Activated naive CD4-positive, alpha-beta T cell (primary cell): ENCODE measurements around the gene LAMA2.

Experiments
- DNase-seq, 4 experiments: peaks; one replicate each; lab custom pipeline; 2025; lab: John Stamatoyannopoulos, UW

The LAMA2 gene

GRCh38 chr6:129368970-129369369 lies 486.0 kb downstream of the LAMA2 start:
- no peak for DNase-seq

GRCh38 chr6:129369737-129370136 lies 486.8 kb downstream of the LAMA2 start:
- DNase-seq: no peak

- peak in 1 of 4 experiments; percentile 7 for DNase-seq
Measured at GRCh38 chr6:129370268-129370916, 487.5 kb downstream of the LAMA2 start.

GRCh38 chr6:129381885-129382284 lies 498.9 kb downstream of the LAMA2 start:
- no peak for DNase-seq

DNA sequence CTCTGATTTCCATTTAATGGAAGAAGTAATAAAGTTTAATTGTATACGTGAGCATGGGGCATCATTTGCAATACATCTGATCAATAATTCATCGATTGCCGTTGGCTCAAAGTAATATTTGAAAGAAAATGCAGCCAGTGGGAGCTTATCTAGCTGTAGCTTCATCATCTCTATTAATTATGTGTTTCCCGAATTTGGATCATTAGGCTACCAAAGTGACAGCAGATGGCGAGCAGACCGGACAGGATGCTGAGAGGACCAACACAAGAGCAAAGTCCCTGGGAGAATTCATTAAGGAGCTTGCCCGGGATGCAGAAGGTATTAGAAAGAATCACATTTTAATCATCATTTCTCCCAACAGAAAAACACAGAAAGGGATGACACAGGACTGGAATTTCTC lies 500.0 kb downstream of the LAMA2 start:
- DNase-seq: no peak

GRCh38 chr6:129385117-129385516 lies 502.2 kb downstream of the LAMA2 start:
- DNase-seq: no peak

DNA sequence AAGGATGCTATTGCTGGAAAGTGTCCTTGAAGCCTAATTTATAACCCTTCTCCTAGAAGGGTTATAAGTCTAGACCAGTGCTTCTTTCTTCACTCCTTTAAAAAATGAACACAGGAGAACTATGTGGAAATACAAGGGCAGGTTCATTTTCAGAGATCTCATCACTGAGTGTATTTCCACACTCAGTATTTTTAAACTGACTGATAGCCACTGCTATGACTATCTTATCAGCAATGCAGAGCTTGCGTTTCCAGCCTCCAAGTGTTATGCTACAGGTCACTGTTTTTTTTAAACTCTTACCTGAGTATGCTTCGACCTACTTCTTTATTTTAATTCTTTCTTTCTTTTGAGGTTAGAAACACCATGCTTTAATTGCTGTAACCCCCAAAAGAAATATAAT lies 508.0 kb downstream of the LAMA2 start:
- no peak for DNase-seq

- no peak for DNase-seq
Measured at GRCh38 chr6:129393654-129394053, 510.7 kb downstream of the LAMA2 start.

GRCh38 chr6:129398764-129399163 lies 515.8 kb downstream of the LAMA2 start:
- no peak for DNase-seq

GRCh38 chr6:129402244-129402643 lies 519.3 kb downstream of the LAMA2 start:
- no peak for DNase-seq

- DNase-seq: no peak
Measured at GRCh38 chr6:129411092-129411491, 528.2 kb downstream of the LAMA2 start.

DNA sequence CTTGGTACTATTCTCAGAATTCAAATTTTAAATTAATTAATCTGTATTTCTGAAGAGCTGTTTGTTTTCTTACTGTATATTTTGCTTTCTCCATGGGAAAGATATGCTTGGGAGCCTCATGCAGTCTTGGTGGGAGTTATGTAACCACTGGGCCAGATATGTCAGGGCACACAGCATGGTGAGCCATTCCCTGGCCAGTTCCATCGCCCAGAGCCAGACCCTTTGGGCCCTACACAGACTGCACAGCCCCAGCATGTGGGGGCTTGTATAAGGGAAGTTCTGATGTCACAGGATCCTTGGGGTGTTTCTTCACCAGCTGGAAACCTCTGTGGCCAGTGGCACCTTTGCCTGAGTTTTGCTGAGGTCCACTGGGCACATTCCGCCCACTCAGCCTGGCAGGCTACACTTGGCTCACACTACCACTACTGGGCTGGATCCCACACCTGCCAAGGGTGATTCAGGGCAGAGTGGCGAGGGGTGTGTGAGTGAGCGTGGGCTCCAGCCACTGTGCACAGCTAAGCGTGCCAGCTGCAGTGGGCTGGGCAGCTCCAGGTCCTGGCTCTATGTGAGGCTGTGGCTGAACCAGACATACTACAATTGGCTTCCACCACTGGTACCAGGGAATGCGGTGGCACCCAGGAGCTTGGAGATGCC lies 533.5 kb downstream of the LAMA2 start:
- no peak for DNase-seq

- DNase-seq: no peak
Measured at GRCh38 chr6:129417416-129418086, 534.6 kb downstream of the LAMA2 start.

DNA sequence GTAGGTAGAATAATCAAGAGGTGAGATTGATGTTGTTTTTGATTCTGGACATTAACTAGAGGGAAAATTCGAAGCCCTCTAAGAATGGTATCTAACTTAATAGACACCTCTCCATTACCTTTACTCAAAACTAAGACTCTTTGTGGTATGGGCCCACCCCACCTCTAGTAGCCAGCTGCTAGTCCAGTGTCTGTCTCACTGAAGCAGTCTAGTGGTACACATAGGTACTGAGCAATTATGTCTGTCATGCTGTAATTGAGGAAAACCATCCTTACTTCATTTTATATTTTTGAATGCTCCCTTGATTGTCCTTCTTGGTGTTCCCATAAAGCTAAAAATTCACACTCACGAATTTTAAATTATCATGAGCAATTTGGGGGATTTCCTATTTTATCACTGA lies 536.4 kb downstream of the LAMA2 start:
- DNase-seq: no peak

DNA sequence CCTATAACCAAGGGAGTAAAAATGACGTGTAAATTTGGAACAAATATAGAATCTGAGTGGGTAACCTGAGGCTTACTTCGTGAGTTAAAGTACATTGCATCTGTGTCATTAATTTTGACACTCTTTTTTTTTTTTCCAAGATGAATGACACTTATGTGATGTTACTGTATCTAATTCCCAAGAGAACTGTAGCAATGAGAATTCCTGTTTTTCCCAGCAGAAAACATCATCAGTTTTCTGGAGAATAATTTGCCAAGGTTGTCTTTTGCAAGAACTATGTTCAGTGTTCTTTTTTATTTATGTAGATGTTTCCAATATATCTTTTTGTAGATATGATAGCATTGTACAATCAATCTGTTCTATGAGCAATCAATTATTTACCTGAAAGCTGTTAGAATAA lies 543.4 kb downstream of the LAMA2 start:
- no peak for DNase-seq

- no peak for DNase-seq
Measured at GRCh38 chr6:129429956-129430355, 547.0 kb downstream of the LAMA2 start.

DNA sequence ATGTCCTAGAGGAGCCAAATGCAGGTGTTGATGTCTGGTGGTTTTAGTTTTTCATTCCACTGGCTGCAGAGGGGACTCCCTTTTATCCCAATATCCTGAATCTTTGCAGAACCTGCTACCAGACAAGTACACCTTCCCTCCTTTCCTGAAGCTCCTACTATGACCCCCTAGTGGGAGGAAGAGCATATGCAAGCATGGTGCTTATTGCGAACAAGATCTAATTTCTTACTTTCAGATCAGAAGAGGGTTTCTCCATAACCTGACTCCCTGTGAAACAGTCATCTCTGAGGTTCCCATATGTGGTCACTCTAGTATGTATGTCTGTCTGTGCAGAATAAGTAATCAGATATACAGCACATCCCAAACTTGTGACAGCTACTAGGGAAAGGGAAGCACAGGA lies 549.8 kb downstream of the LAMA2 start:
- no peak for DNase-seq

DNA sequence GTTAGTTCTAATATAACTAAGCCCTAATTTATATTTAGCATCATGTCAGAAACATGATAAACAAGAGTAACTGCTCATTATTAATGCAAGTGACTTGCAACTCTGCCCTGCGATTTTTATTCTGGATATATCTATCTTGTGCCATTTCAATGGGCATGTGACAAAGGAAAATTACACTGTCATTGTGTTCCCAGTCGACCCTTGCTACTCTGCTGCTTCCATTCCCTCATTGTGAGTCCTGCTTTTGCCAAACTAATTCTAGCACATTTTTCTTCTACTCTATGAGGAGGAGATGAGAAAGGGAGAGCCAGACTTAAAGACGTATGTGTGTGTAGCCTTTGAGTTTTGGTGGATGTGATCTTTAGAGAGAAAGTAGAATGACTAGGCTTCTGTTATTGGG lies 551.2 kb downstream of the LAMA2 start:
- DNase-seq: no peak

DNA sequence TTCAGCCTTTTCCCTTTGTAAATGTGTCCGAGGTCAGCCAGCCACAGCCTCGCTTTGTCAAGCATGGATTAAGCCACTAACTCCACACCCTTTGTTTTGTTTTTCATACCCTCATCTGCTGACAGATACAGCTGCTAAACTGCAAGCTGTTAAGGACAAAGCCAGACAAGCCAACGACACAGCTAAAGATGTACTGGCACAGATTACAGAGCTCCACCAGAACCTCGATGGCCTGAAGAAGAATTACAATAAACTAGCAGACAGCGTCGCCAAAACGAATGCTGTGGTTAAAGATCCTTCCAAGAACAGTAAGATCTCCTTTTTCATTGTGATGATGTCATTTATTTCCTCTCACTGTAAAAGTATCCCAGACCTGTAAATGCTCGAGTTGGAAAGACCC lies 557.8 kb downstream of the LAMA2 start:
- DNase-seq: no peak

GRCh38 chr6:129444683-129445082 lies 561.7 kb downstream of the LAMA2 start:
- no peak for DNase-seq

GRCh38 chr6:129446272-129447197 lies 563.6 kb downstream of the LAMA2 start:
- DNase-seq: no peak

- DNase-seq: no peak
Measured at GRCh38 chr6:129447198-129447565, 564.2 kb downstream of the LAMA2 start.
